Pulmonary artery endothelial cell (primary cell): Measurements from ENCODE around the gene ZNF618. TPM values are rescaled to one million over a fixed set of nuclear protein-coding genes. Genes with fewer than 3 reads are reported as not detected.
A peak's percentile ranks its signal among the peaks of the same experiment; 100 is the strongest.
"Not testable (repeated sequence)": the region's sequence is repeated elsewhere in the genome, so short reads cannot be mapped to it uniquely, and the experiment has no call there.

ENCODE experiments used
- DNase-seq: peaks from one replicate; pipeline ENCODE4 v3.0.0-alpha.2; 2011; ENCODE audit warnings: low read depth, low spot score
- total RNA-seq: library from RNA; depleted of rRNA; stranded (reverse); fragments of >200 nt; gene quantifications from 2 replicates; pipeline ENCODE4 v1.2.3, GENCODE V29; 2014

Gene ZNF618
- total RNA-seq, 1 donor from 2014 or later: 14.8 TPM

- DNase-seq: no peak
These were observed 204.8 kb downstream of the ZNF618 start for GRCh38 chr9:114080773-114081440.

GRCh38 chr9:114081441-114082016, 205.4 kb downstream of the ZNF618 start:
- no peak for DNase-seq

- peak; percentile 51 for DNase-seq
These were observed 206.1 kb downstream of the ZNF618 start for GRCh38 chr9:114082017-114082762.

GRCh38 chr9:114082763-114083412, 206.8 kb downstream of the ZNF618 start:
- DNase-seq: not testable (repeated sequence)

DNA sequence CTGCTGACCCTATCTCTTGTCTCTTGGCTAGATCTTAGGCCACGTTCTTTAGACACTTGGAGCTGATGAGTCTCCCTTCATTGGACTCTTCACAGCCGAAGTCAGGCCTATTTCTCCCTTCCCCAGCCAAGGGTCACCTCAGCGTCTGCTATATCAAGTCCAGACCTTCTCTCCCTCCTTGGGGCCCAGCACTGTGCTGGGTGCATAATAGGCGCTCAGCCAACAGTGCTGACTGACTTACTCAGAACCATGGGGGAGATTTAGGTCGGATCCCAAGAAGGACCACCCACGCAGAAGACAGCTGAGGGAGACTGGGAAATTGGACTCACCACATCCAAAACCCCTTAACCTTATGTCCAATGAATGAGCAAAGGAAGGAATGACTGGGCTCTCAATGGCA, 207.6 kb downstream of the ZNF618 start:
- DNase-seq: no peak

DNA sequence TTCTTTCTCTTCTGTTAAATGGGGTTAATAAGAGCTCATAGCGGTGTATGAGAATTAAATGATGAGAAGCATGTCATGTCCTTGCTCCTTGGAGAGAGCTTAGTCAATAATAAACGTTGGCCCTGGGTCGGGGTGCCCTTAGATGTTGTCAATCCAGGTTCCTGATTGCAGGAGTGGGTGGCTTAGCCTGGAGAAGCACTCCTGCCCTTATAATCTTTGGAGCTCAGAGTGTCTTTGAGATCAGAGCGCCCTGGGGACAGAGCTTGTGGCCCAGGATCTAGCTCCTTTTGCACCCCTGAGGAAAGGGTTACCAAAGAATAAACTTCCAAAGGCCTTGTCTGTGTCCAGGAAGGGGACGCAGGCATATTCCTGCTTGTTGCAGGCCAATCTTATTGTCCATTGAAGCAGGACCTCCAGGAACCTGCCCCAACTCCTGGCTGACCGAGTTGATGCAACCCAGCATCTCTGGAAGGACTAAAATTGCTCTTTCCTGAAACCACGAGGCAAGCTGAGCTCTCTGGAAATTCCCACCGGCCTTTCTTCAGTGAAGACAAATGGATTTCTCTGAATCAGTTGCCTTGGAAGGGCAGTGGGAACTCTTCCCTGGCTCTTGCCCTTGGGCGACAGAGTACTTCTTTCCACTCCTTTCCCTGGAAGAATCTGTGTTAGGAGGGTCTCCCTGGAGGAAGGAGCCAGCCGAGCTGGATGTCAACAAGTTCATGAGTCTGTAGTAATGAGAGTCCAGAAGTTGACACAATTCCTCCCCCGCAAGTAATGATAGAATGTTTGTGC, 208.4 kb downstream of the ZNF618 start:
- no peak for DNase-seq

DNA sequence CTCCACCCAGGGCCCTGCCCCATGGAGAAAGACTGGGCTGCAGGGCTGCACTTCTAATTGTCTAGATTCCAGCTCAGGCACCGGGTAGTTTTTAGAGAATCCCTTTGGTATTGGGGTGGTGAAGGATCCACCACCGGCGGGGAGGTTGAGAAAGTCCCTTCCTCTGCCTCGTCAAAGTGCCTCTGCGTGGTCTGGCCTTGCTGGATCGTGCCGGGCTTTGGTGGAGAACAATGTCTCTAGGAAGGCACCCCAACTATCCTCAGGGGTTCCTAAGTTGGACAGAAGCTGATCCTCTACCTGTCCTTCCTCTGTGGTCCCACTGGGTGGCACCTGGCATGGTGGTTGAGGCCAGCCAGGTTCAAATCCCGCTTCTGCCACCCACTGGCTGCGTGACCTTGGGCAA, 209.3 kb downstream of the ZNF618 start:
- DNase-seq: no peak

DNA sequence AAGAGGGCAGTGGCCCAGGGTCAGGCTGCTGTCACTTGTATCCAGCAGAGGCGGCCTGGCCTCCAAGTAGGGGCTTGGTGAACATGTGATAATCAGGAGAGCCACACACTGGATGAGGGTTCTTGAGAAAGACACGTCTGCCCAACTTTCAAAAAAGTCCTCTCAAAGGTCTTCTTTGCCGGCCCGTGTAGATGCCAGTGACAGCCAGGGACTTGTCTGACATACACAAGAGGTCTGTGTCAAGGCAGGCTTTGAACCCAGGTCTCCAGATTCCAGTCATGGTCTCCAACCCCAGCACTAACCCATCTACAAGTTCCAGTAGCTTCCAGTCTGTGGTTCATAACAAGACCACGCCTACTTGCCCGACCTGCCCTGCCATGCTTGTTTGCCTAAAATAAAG, 209.9 kb downstream of the ZNF618 start:
- no peak for DNase-seq

- no peak for DNase-seq
These were observed 210.5 kb downstream of the ZNF618 start for GRCh38 chr9:114086607-114087006.

- DNase-seq: no peak
These were observed 211.6 kb downstream of the ZNF618 start for GRCh38 chr9:114087721-114088120.

- DNase-seq: no peak
These were observed 212.6 kb downstream of the ZNF618 start for GRCh38 chr9:114088571-114089170.

DNA sequence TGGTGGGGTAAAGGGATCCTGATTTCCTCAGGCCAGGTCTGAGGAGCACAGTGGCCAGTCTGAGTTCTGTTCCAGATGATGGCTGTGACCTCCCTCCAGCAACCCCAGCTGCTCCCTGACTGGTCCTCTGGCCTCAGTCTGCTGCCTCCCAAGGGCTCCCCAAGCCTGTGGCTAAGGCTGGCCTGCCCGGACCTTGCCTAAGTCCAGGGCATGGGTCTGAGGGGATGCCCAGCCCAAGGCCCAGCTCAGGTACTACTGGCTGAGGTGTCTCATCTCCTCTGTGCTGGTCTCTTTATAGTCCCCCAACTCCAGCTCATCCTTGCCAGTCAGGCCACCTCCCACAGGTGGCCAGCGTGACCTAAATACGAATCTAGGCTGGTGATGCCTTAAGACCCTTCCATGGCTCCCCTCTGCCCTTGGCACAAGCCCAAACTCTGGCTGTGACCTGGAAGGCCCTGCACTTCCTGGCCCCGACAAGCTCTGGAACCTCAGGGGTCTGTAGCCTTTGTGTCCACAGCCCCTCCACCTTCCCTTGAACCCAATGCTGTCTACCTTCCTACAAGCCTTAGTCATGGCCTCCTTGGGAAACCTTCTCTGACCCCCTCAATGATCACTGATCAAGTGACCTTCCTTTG, 213.2 kb downstream of the ZNF618 start:
- no peak for DNase-seq

DNA sequence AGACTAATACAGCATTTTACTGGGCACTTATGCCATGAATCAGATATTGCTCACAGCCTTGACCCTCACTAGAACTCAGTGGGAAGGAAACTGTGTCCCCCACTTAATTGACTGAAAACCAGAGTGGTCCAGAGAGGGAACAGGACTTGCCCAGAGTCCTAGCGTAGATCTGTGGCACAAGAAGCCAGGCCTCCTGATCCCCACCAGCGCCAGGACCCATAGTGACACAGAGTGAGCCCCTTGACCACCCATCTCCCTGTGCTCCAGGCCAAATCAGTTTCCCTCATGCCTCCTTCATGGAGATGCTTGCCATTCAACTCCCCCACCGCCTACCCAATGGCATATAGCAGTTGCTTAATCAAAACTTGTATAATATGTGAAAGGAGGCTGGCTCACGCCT, 214.7 kb downstream of the ZNF618 start:
- no peak for DNase-seq

GRCh38 chr9:114091711-114092110, 215.6 kb downstream of the ZNF618 start:
- no peak for DNase-seq

- no peak for DNase-seq
These were observed 216.2 kb downstream of the ZNF618 start for GRCh38 chr9:114092336-114092735.

DNA sequence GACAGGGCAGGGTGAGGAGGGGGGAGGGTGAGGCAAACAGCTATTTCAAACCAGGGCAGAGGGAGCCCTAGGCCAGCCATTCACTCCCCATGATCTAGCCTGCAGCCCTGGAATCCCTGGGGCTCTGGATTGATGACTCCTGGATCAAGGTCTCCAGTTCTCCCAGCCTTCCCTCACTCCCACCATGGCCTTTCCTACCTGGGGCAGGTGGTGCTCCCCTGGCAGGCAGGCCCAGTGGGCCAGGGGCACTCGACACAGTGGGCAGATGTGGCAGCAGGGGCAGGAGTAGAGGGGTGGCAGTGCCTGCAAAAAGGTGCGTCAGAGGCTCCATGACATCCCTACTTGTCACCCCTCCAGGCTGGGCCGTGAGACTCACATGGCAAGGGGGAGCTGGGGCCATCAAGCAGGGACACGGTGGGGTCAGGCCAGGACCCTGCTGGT, 216.9 kb downstream of the ZNF618 start:
- no peak for DNase-seq

DNA sequence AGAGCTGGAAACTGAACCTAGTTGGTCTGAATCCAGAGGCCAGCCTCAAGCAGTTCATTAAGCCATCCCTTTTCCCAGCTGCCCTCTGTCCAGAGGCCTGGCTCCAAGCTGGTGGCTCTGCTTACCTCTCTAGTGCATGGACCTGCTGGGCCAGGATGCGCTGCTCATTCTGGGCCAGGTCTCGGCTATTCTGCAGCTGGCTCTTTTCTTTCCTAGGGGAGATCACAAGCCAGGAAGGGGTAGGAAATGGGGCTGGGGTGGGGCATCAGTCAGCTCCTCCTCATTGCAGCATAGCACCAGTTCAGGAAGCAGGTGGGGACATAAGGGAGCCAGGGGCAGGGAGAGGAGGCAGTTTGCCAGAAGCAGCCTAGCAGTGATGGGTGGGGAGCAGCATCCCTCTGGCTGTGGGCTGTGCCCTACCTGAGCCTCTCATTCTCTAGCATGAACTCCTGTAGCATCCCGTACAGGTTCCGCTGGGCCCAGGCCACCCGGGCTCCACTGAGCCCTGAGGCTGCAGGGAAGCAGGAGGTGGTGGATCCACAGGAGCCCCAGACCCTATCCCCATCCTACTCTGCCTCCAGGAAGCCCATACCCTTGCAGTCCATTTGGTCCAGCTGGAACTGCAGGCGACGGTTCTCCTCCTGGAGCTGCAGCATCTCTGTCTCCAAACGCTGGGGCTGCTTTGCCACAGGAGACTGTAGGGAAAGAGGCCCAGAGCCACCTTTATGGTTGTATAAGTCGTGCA, 217.8 kb downstream of the ZNF618 start:
- no peak for DNase-seq

- no peak for DNase-seq
These were observed 218.9 kb downstream of the ZNF618 start for GRCh38 chr9:114094971-114095370.

DNA sequence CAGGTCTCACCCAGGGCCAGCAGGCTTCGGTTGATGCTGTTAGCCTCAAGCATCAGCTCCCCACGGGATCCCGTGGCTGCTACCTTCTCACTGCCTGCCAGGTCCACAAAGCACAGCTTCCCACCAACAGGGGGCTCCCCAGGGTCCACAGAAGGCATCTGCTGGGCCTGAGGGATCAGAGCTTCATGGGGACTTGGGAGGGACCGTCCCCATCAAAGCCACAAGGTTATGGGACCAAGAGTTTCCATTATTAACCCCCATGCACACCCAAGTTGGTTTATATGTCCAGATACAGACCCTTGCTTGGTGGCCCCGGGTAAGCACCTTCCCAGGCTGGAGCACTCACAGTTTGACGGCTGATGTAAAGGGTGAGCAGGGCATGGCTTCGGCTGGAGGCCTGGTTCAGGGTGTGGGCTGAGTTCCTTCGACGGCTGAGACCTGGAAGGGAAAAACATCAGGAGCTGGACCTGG, 220.0 kb downstream of the ZNF618 start:
- DNase-seq: no peak
